ENCODE data around the gene KRT14.
"Not testable (repeated sequence)": the region's sequence is repeated elsewhere in the genome, so short reads cannot be mapped to it uniquely, and the experiment has no call there.

DNA sequence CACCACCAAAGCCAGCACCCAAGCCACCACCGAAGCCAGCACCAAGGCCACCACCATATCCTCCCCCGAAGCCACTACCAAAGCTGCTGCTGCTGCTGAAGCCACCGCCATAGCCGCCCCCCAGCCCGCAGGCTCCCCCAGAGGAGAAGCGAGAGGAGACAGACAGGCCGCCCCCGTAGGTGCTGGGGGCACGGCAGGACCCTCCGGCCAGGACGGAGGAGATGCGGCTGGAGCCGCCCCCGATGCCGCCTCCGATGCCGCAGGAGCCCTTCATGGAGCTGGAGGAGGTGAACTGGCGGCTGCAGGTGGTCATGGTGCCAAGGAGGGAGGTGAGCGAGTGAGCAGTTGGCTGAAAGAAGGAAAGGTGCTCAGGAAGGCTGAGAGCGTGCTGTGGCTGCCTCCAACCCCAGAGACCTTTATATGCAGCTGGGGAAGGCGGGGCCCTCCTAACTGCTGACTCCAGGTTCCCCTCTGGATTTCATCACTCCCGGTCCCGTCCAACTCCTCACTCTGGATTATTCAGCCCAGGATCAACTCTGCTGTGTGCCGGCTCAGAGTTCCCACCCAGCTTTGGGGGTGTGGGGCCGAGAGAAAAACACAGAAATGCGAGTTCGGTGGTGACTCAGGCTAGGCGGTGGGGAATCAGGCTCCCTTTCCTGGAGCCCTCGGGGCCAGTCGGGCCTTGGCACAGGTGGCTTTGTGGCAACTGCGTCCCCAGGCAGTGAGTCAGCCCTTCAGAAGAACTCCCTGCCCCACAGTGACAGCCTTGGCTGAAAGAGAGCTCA, 25.9 kb upstream of the KRT14 start, which contains the start of gene KRT16:
- not testable (repeated sequence) for TF ChIP-seq POLR2A, EP300 (IDR thresholded peaks at IDR 0.05)
- TF ChIP-seq, protein P1, sequence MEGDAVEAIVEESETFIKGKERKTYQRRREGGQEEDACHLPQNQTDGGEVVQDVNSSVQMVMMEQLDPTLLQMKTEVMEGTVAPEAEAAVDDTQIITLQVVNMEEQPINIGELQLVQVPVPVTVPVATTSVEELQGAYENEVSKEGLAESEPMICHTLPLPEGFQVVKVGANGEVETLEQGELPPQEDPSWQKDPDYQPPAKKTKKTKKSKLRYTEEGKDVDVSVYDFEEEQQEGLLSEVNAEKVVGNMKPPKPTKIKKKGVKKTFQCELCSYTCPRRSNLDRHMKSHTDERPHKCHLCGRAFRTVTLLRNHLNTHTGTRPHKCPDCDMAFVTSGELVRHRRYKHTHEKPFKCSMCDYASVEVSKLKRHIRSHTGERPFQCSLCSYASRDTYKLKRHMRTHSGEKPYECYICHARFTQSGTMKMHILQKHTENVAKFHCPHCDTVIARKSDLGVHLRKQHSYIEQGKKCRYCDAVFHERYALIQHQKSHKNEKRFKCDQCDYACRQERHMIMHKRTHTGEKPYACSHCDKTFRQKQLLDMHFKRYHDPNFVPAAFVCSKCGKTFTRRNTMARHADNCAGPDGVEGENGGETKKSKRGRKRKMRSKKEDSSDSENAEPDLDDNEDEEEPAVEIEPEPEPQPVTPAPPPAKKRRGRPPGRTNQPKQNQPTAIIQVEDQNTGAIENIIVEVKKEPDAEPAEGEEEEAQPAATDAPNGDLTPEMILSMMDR (IDR thresholded peaks at IDR 0.05) = not testable (repeated sequence)

Measured in ovary (tissue), 3 donors.